ENCODE results near the gene NMNAT1.

NMNAT1 gene

DNA sequence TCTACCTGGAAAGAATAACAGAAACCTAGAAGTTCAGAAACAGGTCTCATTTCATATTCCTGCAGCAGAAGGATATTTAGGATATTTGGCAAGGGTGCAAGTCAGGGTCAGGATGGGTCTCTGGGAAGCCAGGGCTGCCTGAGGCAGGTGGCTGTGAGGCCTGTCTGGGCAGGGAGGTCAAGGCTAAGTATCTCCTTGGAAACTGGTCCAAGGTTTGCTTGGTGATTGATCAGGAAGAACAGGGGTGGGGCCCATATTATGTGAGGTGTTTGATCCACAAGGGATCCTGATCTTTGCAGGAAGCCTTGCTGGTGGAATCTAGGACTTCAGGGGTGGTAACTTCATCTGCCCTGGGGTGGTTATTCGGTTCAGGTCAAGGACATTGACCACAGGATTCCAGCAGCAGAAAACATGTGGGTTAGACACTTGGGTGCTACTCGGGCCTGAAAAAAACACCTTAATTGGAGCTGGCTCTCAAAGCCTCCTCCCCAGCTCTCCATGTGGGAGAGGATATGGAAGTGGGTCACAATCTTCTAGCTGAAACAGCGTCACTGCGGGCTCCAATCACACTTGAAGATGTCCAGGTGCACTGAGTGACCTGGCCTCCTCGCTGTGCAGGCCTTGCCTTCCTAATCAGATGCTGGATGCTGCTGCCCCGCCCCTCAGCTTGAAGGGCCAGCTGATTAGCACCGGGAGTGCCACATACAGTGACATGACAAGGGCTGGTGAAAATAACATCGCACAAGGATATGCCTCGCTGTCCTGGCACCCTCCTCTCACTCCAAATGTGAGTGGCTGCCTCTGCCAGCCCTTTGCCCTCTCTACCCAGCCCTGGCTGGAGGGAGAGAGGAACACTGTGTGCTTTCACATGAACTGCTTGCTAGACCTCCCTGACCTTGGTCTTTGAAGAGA is 41.9 kb upstream of the NMNAT1 start:
- Histone ChIP-seq H4K8ac (ENCODE audit: low read depth, low read length) (no peak overlapping the region), H3K4me1 (ENCODE audit: control insufficient read depth in 2 of 2, insufficient read depth in 1 of 2, low read depth in 1 of 2, low read length in 2 of 2) (peaks cover 0 to 5% of the 10 kb centered on the region in 2 donors), H3K4me3 (ENCODE audit: low read length in 2 of 2) (no peak overlapping the region), H3K27ac (replicated peaks; ENCODE audit: low read length) (no peak overlapping the region), H4K91ac (ENCODE audit: low read depth, low read length, poor library complexity) (no peak overlapping the region), H3K23ac (ENCODE audit: low read depth, low read length, poor library complexity) (peak overlapping the region; percentile 80), H3K9me3 (replicated peaks in 1 of 2; ENCODE audit: control insufficient read depth in 2 of 2, insufficient read depth in 1 of 2, low read depth in 1 of 2, low read length in 2 of 2) (no peaks in the 10 kb centered on the region), H3K18ac (ENCODE audit: low read length) (peak overlapping the region; percentile 15), H3K14ac (ENCODE audit: low read length) (no peak overlapping the region), H2BK5ac (ENCODE audit: low read length) (no peak overlapping the region), H3K36me3 (replicated peaks in 1 of 2; ENCODE audit: control insufficient read depth in 2 of 2, insufficient read depth in 2 of 2, low read length in 2 of 2) (no peaks in the 10 kb centered on the region), H2AK5ac (ENCODE audit: low read depth, low read length) (peak overlapping the region; percentile 8), H2BK15ac (ENCODE audit: low read length) (no peak overlapping the region), H3K4me2 (ENCODE audit: insufficient read depth, low read length, poor library complexity, severe bottlenecking) (no peak overlapping the region), H2BK120ac (ENCODE audit: low read depth, low read length) (no peak overlapping the region), H2AFZ (ENCODE audit: low read length) (no peak overlapping the region), H3K9ac (ENCODE audit: low read depth, low read length, poor library complexity) (no peak overlapping the region), H3K4ac (ENCODE audit: low read length) (no peak overlapping the region), H3K27me3 (ENCODE audit: control insufficient read depth in 3 of 3, insufficient read depth in 3 of 3, low read depth in 1 of 3, low read length in 3 of 3) (no peaks in the 10 kb centered on the region), H3K79me1 (ENCODE audit: low read depth, low read length) (peaks cover 5% of the 10 kb centered on the region), H2BK12ac (ENCODE audit: low read length) (no peak overlapping the region)
- DNase-seq (ENCODE audit: low spot score), result no peak
- WGBS, 2 donors (ENCODE audit: extremely low coverage in 2 of 2, insufficient read length in 2 of 2, insufficient replicate concordance in 1 of 2), result no CpG with 5 or more reads among the region's 9 CpGs

DNA sequence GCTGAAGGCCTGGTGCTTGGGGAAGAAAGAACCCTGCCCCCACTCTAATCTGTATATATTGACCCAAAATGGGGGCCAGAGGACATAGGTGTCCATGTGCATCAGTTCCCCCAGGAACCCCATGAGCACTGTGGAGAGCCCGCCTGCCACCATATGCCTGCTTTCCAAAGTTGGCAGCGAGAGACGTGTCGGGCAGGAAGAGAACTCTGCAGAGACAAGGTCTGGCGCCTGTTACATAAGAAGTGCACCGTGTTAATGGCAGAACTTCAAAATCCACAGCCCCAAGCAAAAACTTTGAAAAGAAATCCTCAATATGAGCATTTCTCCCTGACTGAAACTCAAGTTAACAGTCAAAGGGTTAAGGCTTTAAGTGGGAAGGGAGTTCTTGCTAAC is 41.2 kb upstream of the NMNAT1 start:
- Histone ChIP-seq H2BK120ac (ENCODE audit: low read depth, low read length) (no peak overlapping the region), H3K23ac (ENCODE audit: low read depth, low read length, poor library complexity) (peak overlapping the region; percentile 80), H3K18ac (ENCODE audit: low read length) (no peak overlapping the region), H3K4me3 (ENCODE audit: low read length in 2 of 2) (no peak overlapping the region), H3K27ac (replicated peaks; ENCODE audit: low read length) (no peak overlapping the region), H3K36me3 (replicated peaks in 1 of 2; ENCODE audit: control insufficient read depth in 2 of 2, insufficient read depth in 2 of 2, low read length in 2 of 2) (no peaks in the 10 kb centered on the region), H3K4me1 (ENCODE audit: control insufficient read depth in 2 of 2, insufficient read depth in 1 of 2, low read depth in 1 of 2, low read length in 2 of 2) (peaks cover 0 to 5% of the 10 kb centered on the region in 2 donors), H2BK15ac (ENCODE audit: low read length) (no peak overlapping the region), H3K79me1 (ENCODE audit: low read depth, low read length) (peaks cover 6% of the 10 kb centered on the region), H4K8ac (ENCODE audit: low read depth, low read length) (no peak overlapping the region), H3K4ac (ENCODE audit: low read length) (no peak overlapping the region), H2BK12ac (ENCODE audit: low read length) (no peak overlapping the region), H2BK5ac (ENCODE audit: low read length) (no peak overlapping the region), H3K27me3 (ENCODE audit: control insufficient read depth in 3 of 3, insufficient read depth in 3 of 3, low read depth in 1 of 3, low read length in 3 of 3) (no peaks in the 10 kb centered on the region), H3K9ac (ENCODE audit: low read depth, low read length, poor library complexity) (no peak overlapping the region), H3K4me2 (ENCODE audit: insufficient read depth, low read length, poor library complexity, severe bottlenecking) (no peak overlapping the region), H2AK5ac (ENCODE audit: low read depth, low read length) (peak overlapping the region; percentile 8), H3K9me3 (replicated peaks in 1 of 2; ENCODE audit: control insufficient read depth in 2 of 2, insufficient read depth in 1 of 2, low read depth in 1 of 2, low read length in 2 of 2) (no peaks in the 10 kb centered on the region), H2AFZ (ENCODE audit: low read length) (no peak overlapping the region), H3K14ac (ENCODE audit: low read length) (no peak overlapping the region), H4K91ac (ENCODE audit: low read depth, low read length, poor library complexity) (no peak overlapping the region)
- DNase-seq (ENCODE audit: low spot score), result no peak
- no CpG with 5 or more reads among the region's 6 CpGs for WGBS, 2 donors (ENCODE audit: extremely low coverage in 2 of 2, insufficient read length in 2 of 2, insufficient replicate concordance in 1 of 2)

DNA sequence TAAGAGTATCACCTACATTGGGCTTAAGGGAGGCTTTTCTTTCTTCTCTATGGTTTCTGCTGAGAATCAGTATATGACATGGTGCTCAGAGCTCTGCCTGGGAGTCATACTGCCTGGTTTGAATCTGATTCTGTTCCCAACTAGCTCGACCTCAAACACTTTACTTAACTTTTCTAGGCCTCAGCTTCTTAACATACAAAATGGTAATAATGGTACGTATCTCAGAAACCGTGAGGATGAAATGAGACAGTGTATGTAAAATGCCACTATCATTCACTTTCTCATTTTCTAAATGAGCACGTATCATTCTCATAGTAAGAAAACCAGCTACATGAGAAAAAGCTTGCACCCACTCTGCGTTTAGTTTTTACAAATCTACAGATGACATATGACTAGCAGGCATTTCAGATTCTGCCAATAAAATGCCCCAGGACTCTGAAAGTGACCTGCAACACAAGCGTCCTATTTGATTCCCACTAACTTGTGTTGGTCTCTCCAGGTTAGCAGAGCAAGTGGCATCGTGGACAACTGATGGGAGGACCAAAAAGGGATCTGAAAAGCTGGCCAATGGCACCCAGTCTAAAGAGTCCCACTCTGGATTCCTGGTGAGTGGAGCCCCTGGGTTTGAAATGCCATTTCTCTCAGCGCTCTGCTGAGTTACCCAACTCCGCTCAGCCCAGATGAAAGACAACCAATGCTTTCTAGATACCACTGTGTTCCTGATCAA is 39.3 kb upstream of the NMNAT1 start:
- no peak overlapping the region for H2BK5ac ChIP-seq (ENCODE audit: low read length)
- no peak overlapping the region for H3K27ac ChIP-seq (replicated peaks; ENCODE audit: low read length)
- H3K79me1 ChIP-seq (ENCODE audit: low read depth, low read length), result peaks cover 6% of the 10 kb centered on the region
- H3K4me3 ChIP-seq (ENCODE audit: low read length in 2 of 2), result no peak overlapping the region
- no peak overlapping the region for H3K14ac ChIP-seq (ENCODE audit: low read length)
- no peak overlapping the region for H3K4me2 ChIP-seq (ENCODE audit: insufficient read depth, low read length, poor library complexity, severe bottlenecking)
- no peak overlapping the region for H2AK5ac ChIP-seq (ENCODE audit: low read depth, low read length)
- H2BK12ac ChIP-seq (ENCODE audit: low read length), result no peak overlapping the region
- no peak overlapping the region for H3K18ac ChIP-seq (ENCODE audit: low read length)
- no peak overlapping the region for H3K9ac ChIP-seq (ENCODE audit: low read depth, low read length, poor library complexity)
- H4K8ac ChIP-seq (ENCODE audit: low read depth, low read length), result no peak overlapping the region
- H2BK120ac ChIP-seq (ENCODE audit: low read depth, low read length), result no peak overlapping the region
- H3K27me3 ChIP-seq (ENCODE audit: control insufficient read depth in 3 of 3, insufficient read depth in 3 of 3, low read depth in 1 of 3, low read length in 3 of 3), result no peaks in the 10 kb centered on the region
- no CpG with 5 or more reads among the region's 9 CpGs for WGBS, 2 donors (ENCODE audit: extremely low coverage in 2 of 2, insufficient read length in 2 of 2, insufficient replicate concordance in 1 of 2)
- H2AFZ ChIP-seq (ENCODE audit: low read length), result no peak overlapping the region
- H3K36me3 ChIP-seq (replicated peaks in 1 of 2; ENCODE audit: control insufficient read depth in 2 of 2, insufficient read depth in 2 of 2, low read length in 2 of 2), result no peaks in the 10 kb centered on the region
- H4K91ac ChIP-seq (ENCODE audit: low read depth, low read length, poor library complexity), result no peak overlapping the region
- H3K9me3 ChIP-seq (replicated peaks in 1 of 2; ENCODE audit: control insufficient read depth in 2 of 2, insufficient read depth in 1 of 2, low read depth in 1 of 2, low read length in 2 of 2), result no peaks in the 10 kb centered on the region
- H2BK15ac ChIP-seq (ENCODE audit: low read length), result no peak overlapping the region
- H3K4ac ChIP-seq (ENCODE audit: low read length), result no peak overlapping the region
- DNase-seq (ENCODE audit: low spot score), result no peak
- H3K4me1 ChIP-seq (ENCODE audit: control insufficient read depth in 2 of 2, insufficient read depth in 1 of 2, low read depth in 1 of 2, low read length in 2 of 2), result peaks cover 2 to 7% of the 10 kb centered on the region in 2 donors
- no peak overlapping the region for H3K23ac ChIP-seq (ENCODE audit: low read depth, low read length, poor library complexity)

DNA sequence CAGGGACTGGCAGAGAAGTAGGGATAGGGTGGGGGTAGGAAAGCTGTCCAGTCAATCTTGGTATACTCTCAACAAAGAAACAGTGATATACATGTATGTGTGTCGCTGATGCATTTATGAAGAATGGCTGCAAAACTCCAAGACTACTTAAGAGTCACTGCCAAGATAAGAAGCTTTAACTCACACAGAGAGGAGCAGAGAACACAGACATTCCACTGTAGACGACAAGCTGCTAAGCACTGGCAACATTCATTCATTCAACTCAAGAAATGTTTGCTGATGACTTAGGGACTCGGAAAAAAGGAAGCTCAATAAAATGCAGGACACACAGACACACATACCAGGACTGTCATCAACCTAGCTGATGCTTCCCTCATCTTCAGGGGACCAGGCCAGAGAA is 38.7 kb upstream of the NMNAT1 start:
- Histone ChIP-seq H4K91ac (ENCODE audit: low read depth, low read length, poor library complexity) (no peak overlapping the region), H4K8ac (ENCODE audit: low read depth, low read length) (no peak overlapping the region), H2BK5ac (ENCODE audit: low read length) (no peak overlapping the region), H3K27me3 (ENCODE audit: control insufficient read depth in 3 of 3, insufficient read depth in 3 of 3, low read depth in 1 of 3, low read length in 3 of 3) (no peaks in the 10 kb centered on the region), H3K14ac (ENCODE audit: low read length) (no peak overlapping the region), H3K79me1 (ENCODE audit: low read depth, low read length) (peaks cover 6% of the 10 kb centered on the region), H3K4me1 (ENCODE audit: control insufficient read depth in 2 of 2, insufficient read depth in 1 of 2, low read depth in 1 of 2, low read length in 2 of 2) (peaks cover 3 to 8% of the 10 kb centered on the region in 2 donors), H3K18ac (ENCODE audit: low read length) (no peak overlapping the region), H3K4ac (ENCODE audit: low read length) (no peak overlapping the region), H3K9ac (ENCODE audit: low read depth, low read length, poor library complexity) (no peak overlapping the region), H3K36me3 (replicated peaks in 1 of 2; ENCODE audit: control insufficient read depth in 2 of 2, insufficient read depth in 2 of 2, low read length in 2 of 2) (no peaks in the 10 kb centered on the region), H2BK12ac (ENCODE audit: low read length) (no peak overlapping the region), H2BK120ac (ENCODE audit: low read depth, low read length) (no peak overlapping the region), H3K4me3 (ENCODE audit: low read length in 2 of 2) (no peak overlapping the region), H2AK5ac (ENCODE audit: low read depth, low read length) (no peak overlapping the region), H2BK15ac (ENCODE audit: low read length) (no peak overlapping the region), H3K9me3 (replicated peaks in 1 of 2; ENCODE audit: control insufficient read depth in 2 of 2, insufficient read depth in 1 of 2, low read depth in 1 of 2, low read length in 2 of 2) (no peaks in the 10 kb centered on the region), H2AFZ (ENCODE audit: low read length) (no peak overlapping the region), H3K23ac (ENCODE audit: low read depth, low read length, poor library complexity) (no peak overlapping the region), H3K4me2 (ENCODE audit: insufficient read depth, low read length, poor library complexity, severe bottlenecking) (no peak overlapping the region), H3K27ac (replicated peaks; ENCODE audit: low read length) (no peak overlapping the region)
- no CpG with 5 or more reads among the region's 3 CpGs for WGBS, 2 donors (ENCODE audit: extremely low coverage in 2 of 2, insufficient read length in 2 of 2, insufficient replicate concordance in 1 of 2)
- DNase-seq (ENCODE audit: low spot score), result no peak
